ACC112 (cell line): ENCODE measurements around the gene IQCF2.
"Not testable (repeated sequence)": the region's sequence is repeated elsewhere in the genome, so short reads cannot be mapped to it uniquely, and the experiment has no call there.

Experiments
- H2AFZ ChIP-seq: fragments of 200-600 bp; sonication (generic); one replicate; pipeline ENCODE4 v1.6.0; 2017; ENCODE audit warnings: antibody characterized with exemption, low read length; ENCODE audit not compliant: unreplicated experiment
- H3K27ac ChIP-seq: fragments of 200-600 bp; sonication (generic); 2 replicates; pipeline ENCODE4 v1.5.1; 2014; ENCODE audit warnings: low read depth, mild to moderate bottlenecking, antibody characterized with exemption, low read length, moderate library complexity
- H3K27me3 ChIP-seq: fragments of 200-600 bp; sonication (generic); 2 replicates; pipeline ENCODE4 v1.6.1; 2014; ENCODE audit warnings: mild to moderate bottlenecking, antibody characterized with exemption, low read length, moderate library complexity, mixed read lengths; ENCODE audit not compliant: insufficient read depth
- H3K36me3 ChIP-seq: fragments of 200-600 bp; sonication (generic); 2 replicates; pipeline ENCODE4 v1.6.1; 2016; ENCODE audit warnings: mild to moderate bottlenecking, antibody characterized with exemption, low read length, moderate library complexity, mixed read lengths; ENCODE audit not compliant: insufficient read depth
- H3K4me1 ChIP-seq: fragments of 200-600 bp; sonication (generic); one replicate; pipeline ENCODE4 v1.6.1; 2016; ENCODE audit warnings: low read length, mixed read lengths; ENCODE audit not compliant: insufficient read depth, unreplicated experiment, control insufficient read depth
- H3K4me3 ChIP-seq: fragments of 200-600 bp; sonication (generic); 2 replicates; pipeline ENCODE4 v1.5.1; 2014; ENCODE audit warnings: mild to moderate bottlenecking, low read depth, low read length
- H3K79me2 ChIP-seq: fragments of 200-600 bp; sonication (generic); one replicate; pipeline ENCODE4 v1.6.0; 2016; ENCODE audit warnings: low read length; ENCODE audit not compliant: control insufficient read depth, unreplicated experiment, insufficient read depth

Gene IQCF2

GRCh38 chr3:51830836-51831385 lies 30.5 kb upstream of the IQCF2 start:
- Histone ChIP-seq H3K27ac (no peak overlapping the region), H3K27me3 (peaks cover 45% of the 10 kb centered on the region), H3K79me2 (no peaks in the 10 kb centered on the region), H3K4me1 (no peaks in the 10 kb centered on the region), H2AFZ (no peak overlapping the region), H3K36me3 (no peaks in the 10 kb centered on the region), H3K4me3 (no peak overlapping the region)

- H3K4me3 ChIP-seq = no peak overlapping the region
- no peak overlapping the region for H2AFZ ChIP-seq
- no peaks in the 10 kb centered on the region for H3K4me1 ChIP-seq
- peaks cover 69% of the 10 kb centered on the region for H3K27me3 ChIP-seq
- no peaks in the 10 kb centered on the region for H3K79me2 ChIP-seq
- H3K27ac ChIP-seq = no peak overlapping the region
- H3K36me3 ChIP-seq = no peaks in the 10 kb centered on the region
Observed at GRCh38 chr3:51836606-51837005, 24.8 kb upstream of the IQCF2 start.

GRCh38 chr3:51845129-51845528 lies 16.3 kb upstream of the IQCF2 start:
- H3K36me3 ChIP-seq = no peaks in the 10 kb centered on the region
- H3K27ac ChIP-seq = no peak overlapping the region
- H3K27me3 ChIP-seq = peaks cover 82% of the 10 kb centered on the region
- no peak overlapping the region for H3K4me3 ChIP-seq
- H3K79me2 ChIP-seq = no peaks in the 10 kb centered on the region
- no peak overlapping the region for H2AFZ ChIP-seq
- H3K4me1 ChIP-seq = no peaks in the 10 kb centered on the region

- not testable (repeated sequence) for H3K4me1 ChIP-seq, H3K79me2 ChIP-seq, H2AFZ ChIP-seq, H3K36me3 ChIP-seq, H3K4me3 ChIP-seq, H3K27ac ChIP-seq
- peaks cover 11% of the 10 kb centered on the region for H3K27me3 ChIP-seq
Observed at GRCh38 chr3:51855411-51855810, 6.0 kb upstream of the IQCF2 start.

GRCh38 chr3:51862886-51863285 lies 1.5 kb downstream of the IQCF2 start:
- no peaks in the 10 kb centered on the region for H3K79me2 ChIP-seq
- H3K4me3 ChIP-seq = no peak overlapping the region
- H3K27ac ChIP-seq = no peak overlapping the region
- H3K4me1 ChIP-seq = no peaks in the 10 kb centered on the region
- H3K27me3 ChIP-seq = peaks cover 53% of the 10 kb centered on the region
- no peaks in the 10 kb centered on the region for H3K36me3 ChIP-seq
- H2AFZ ChIP-seq = no peak overlapping the region

GRCh38 chr3:51868896-51869295 lies 7.5 kb downstream of the IQCF2 start:
- not testable (repeated sequence) for H3K79me2 ChIP-seq, H3K4me1 ChIP-seq, H3K27ac ChIP-seq, H3K4me3 ChIP-seq, H2AFZ ChIP-seq, H3K36me3 ChIP-seq
- peaks cover 57% of the 10 kb centered on the region for H3K27me3 ChIP-seq

- Histone ChIP-seq H3K4me3 (no peak overlapping the region), H3K36me3 (no peaks in the 10 kb centered on the region), H2AFZ (no peak overlapping the region), H3K27ac (no peak overlapping the region), H3K27me3 (peaks cover 61% of the 10 kb centered on the region), H3K79me2 (no peaks in the 10 kb centered on the region), H3K4me1 (no peaks in the 10 kb centered on the region)
Observed at GRCh38 chr3:51869304-51869703, 7.9 kb downstream of the IQCF2 start.

- H3K27ac ChIP-seq = no peak overlapping the region
- no peak overlapping the region for H3K4me3 ChIP-seq
- no peak overlapping the region for H2AFZ ChIP-seq
- H3K36me3 ChIP-seq = no peaks in the 10 kb centered on the region
- H3K79me2 ChIP-seq = no peaks in the 10 kb centered on the region
- peaks cover 69% of the 10 kb centered on the region for H3K27me3 ChIP-seq
- H3K4me1 ChIP-seq = no peaks in the 10 kb centered on the region
Observed at GRCh38 chr3:51873253-51873766, 11.9 kb downstream of the IQCF2 start.

GRCh38 chr3:51873876-51874275 lies 12.5 kb downstream of the IQCF2 start:
- no peaks in the 10 kb centered on the region for H3K79me2 ChIP-seq

GRCh38 chr3:51874411-51874810 lies 13.0 kb downstream of the IQCF2 start:
- Histone ChIP-seq H2AFZ (no peak overlapping the region), H3K27ac (no peak overlapping the region)

More at GRCh38 chr3:51873876-51874275, 12.5 kb downstream of the IQCF2 start:
- Histone ChIP-seq H3K4me1 (no peaks in the 10 kb centered on the region), H3K4me3 (no peak overlapping the region), H3K36me3 (no peaks in the 10 kb centered on the region), H3K27me3 (peaks cover 71% of the 10 kb centered on the region), H3K27ac (no peak overlapping the region), H2AFZ (no peak overlapping the region)

GRCh38 chr3:51874889-51875288 lies 13.5 kb downstream of the IQCF2 start:
- Histone ChIP-seq H2AFZ (no peak overlapping the region), H3K27me3 (peaks cover 68% of the 10 kb centered on the region), H3K27ac (no peak overlapping the region), H3K4me1 (no peaks in the 10 kb centered on the region), H3K4me3 (no peak overlapping the region), H3K79me2 (no peaks in the 10 kb centered on the region), H3K36me3 (no peaks in the 10 kb centered on the region)

More at GRCh38 chr3:51874411-51874810, 13.0 kb downstream of the IQCF2 start:
- no peak overlapping the region for H3K4me3 ChIP-seq
- no peaks in the 10 kb centered on the region for H3K79me2 ChIP-seq
- H3K36me3 ChIP-seq = no peaks in the 10 kb centered on the region
- peaks cover 68% of the 10 kb centered on the region for H3K27me3 ChIP-seq
- no peaks in the 10 kb centered on the region for H3K4me1 ChIP-seq
